SJCRH30 (cell line): ENCODE measurements around the gene VWA5B2. TPM values are rescaled to one million over a fixed set of nuclear protein-coding genes. Genes with fewer than 3 reads are reported as not detected.

ENCODE experiments used
- DNase-seq, 2 experiments: peaks; one replicate each; pipeline ENCODE4 v3.0.0-alpha.2; 2015 to 2020
- H3K27ac ChIP-seq: fragments of 250-450 bp; sonication (Bioruptor Pico); 2 replicates; pipeline ENCODE4 v1.5.1; 2020; ENCODE audit warnings: mild to moderate bottlenecking, moderate library complexity
- H3K27me3 ChIP-seq: fragments of 250-450 bp; sonication (Bioruptor Pico); 2 replicates; pipeline ENCODE4 v1.5.1; 2020; ENCODE audit warnings: mild to moderate bottlenecking, moderate library complexity
- H3K36me3 ChIP-seq: fragments of 250-450 bp; sonication (Bioruptor Pico); 2 replicates; pipeline ENCODE4 v1.5.1; 2020; ENCODE audit warnings: mild to moderate bottlenecking, moderate library complexity
- H3K4me1 ChIP-seq: fragments of 250-450 bp; sonication (Bioruptor Pico); 2 replicates; pipeline ENCODE4 v1.5.1; 2020; ENCODE audit warnings: mild to moderate bottlenecking, moderate library complexity
- H3K4me3 ChIP-seq: fragments of 250-450 bp; sonication (Bioruptor Pico); 2 replicates; pipeline ENCODE4 v1.5.1; 2020; ENCODE audit warnings: mild to moderate bottlenecking, moderate library complexity
- H3K9me3 ChIP-seq: fragments of 250-450 bp; sonication (Bioruptor Pico); replicated peaks from 2 replicates; pipeline ENCODE4 v1.5.1; 2020; ENCODE audit warnings: mild to moderate bottlenecking, moderate library complexity
- total RNA-seq: library from RNA; depleted of rRNA; stranded (reverse); fragments of >200 nt; shearing (Covaris generic); gene quantifications from 2 replicates; pipeline ENCODE4 v1.2.3, GENCODE V29; 2014

The VWA5B2 gene
- total RNA-seq, 1 experiment from 2014 or later = 1.0 TPM

- Histone ChIP-seq H3K36me3 (no peaks in the 10 kb centered on the region), H3K4me1 (no peaks in the 10 kb centered on the region), H3K4me3 (no peak overlapping the region), H3K27ac (no peak overlapping the region), H3K27me3 (no peaks in the 10 kb centered on the region), H3K9me3 (no peaks in the 10 kb centered on the region)
- DNase-seq = no peak
These were observed 28.6 kb upstream of the VWA5B2 start for GRCh38 chr3:184200825-184201224.

GRCh38 chr3:184203526-184203925 lies 25.9 kb upstream of the VWA5B2 start:
- H3K9me3 ChIP-seq = no peaks in the 10 kb centered on the region
- H3K4me1 ChIP-seq = no peaks in the 10 kb centered on the region
- DNase-seq = no peak
- H3K36me3 ChIP-seq = no peaks in the 10 kb centered on the region
- H3K4me3 ChIP-seq = no peak overlapping the region
- no peaks in the 10 kb centered on the region for H3K27me3 ChIP-seq
- H3K27ac ChIP-seq = no peak overlapping the region

GRCh38 chr3:184209146-184209923 lies 20.1 kb upstream of the VWA5B2 start:
- Histone ChIP-seq H3K27me3 (no peaks in the 10 kb centered on the region), H3K36me3 (no peaks in the 10 kb centered on the region), H3K9me3 (no peaks in the 10 kb centered on the region), H3K4me3 (no peak overlapping the region), H3K4me1 (no peaks in the 10 kb centered on the region), H3K27ac (no peak overlapping the region)
- no peak for DNase-seq

- no peak for DNase-seq
- H3K9me3 ChIP-seq = no peaks in the 10 kb centered on the region
- no peaks in the 10 kb centered on the region for H3K36me3 ChIP-seq
- H3K27ac ChIP-seq = no peak overlapping the region
- H3K27me3 ChIP-seq = no peaks in the 10 kb centered on the region
- H3K4me3 ChIP-seq = no peak overlapping the region
- no peaks in the 10 kb centered on the region for H3K4me1 ChIP-seq
These were observed 18.1 kb upstream of the VWA5B2 start for GRCh38 chr3:184211297-184211696.

GRCh38 chr3:184211718-184212117 lies 17.7 kb upstream of the VWA5B2 start:
- Histone ChIP-seq H3K27ac (no peak overlapping the region), H3K4me3 (no peak overlapping the region), H3K4me1 (no peaks in the 10 kb centered on the region), H3K9me3 (no peaks in the 10 kb centered on the region), H3K27me3 (no peaks in the 10 kb centered on the region), H3K36me3 (no peaks in the 10 kb centered on the region)
- DNase-seq = no peak

- Histone ChIP-seq H3K27me3 (no peaks in the 10 kb centered on the region), H3K9me3 (no peaks in the 10 kb centered on the region), H3K36me3 (no peaks in the 10 kb centered on the region), H3K27ac (no peak overlapping the region), H3K4me1 (no peaks in the 10 kb centered on the region), H3K4me3 (no peak overlapping the region)
- DNase-seq = peak in 1 of 2 experiments; percentile 29
These were observed 10.6 kb upstream of the VWA5B2 start for GRCh38 chr3:184218814-184219213.

- Histone ChIP-seq H3K4me3 (no peak overlapping the region), H3K4me1 (no peaks in the 10 kb centered on the region), H3K36me3 (no peaks in the 10 kb centered on the region), H3K27me3 (no peaks in the 10 kb centered on the region), H3K9me3 (no peaks in the 10 kb centered on the region), H3K27ac (no peak overlapping the region)
- DNase-seq = no peak
These were observed 6.9 kb upstream of the VWA5B2 start for GRCh38 chr3:184222521-184222920.

GRCh38 chr3:184223946-184224345 lies 5.4 kb upstream of the VWA5B2 start:
- no peak for DNase-seq
- H3K36me3 ChIP-seq = no peaks in the 10 kb centered on the region
- H3K4me1 ChIP-seq = no peaks in the 10 kb centered on the region
- no peak overlapping the region for H3K27ac ChIP-seq
- H3K27me3 ChIP-seq = 0 out of 2 replicates have a peak, but pooled peaks cover 4% of the 10 kb centered on the region
- no peaks in the 10 kb centered on the region for H3K9me3 ChIP-seq
- no peak overlapping the region for H3K4me3 ChIP-seq

GRCh38 chr3:184227481-184227935 lies 1.9 kb upstream of the VWA5B2 start:
- H3K4me1 ChIP-seq = peaks cover 3% of the 10 kb centered on the region; the same call in 1 of the 2 replicates
- H3K4me3 ChIP-seq = no peak overlapping the region
- 0 out of 2 replicates have a peak, but pooled peaks cover 4% of the 10 kb centered on the region for H3K27me3 ChIP-seq
- no peaks in the 10 kb centered on the region for H3K9me3 ChIP-seq
- H3K36me3 ChIP-seq = no peaks in the 10 kb centered on the region
- peak; percentile 40 to 70 for DNase-seq
- H3K27ac ChIP-seq = no peak overlapping the region

GRCh38 chr3:184228376-184229137 lies 828 bp upstream of the VWA5B2 start:
- Histone ChIP-seq H3K36me3 (no peaks in the 10 kb centered on the region), H3K9me3 (no peaks in the 10 kb centered on the region), H3K27ac (no peak overlapping the region), H3K27me3 (0 out of 2 replicates have a peak, but pooled peaks cover 4% of the 10 kb centered on the region), H3K4me1 (peaks cover 4% of the 10 kb centered on the region; the same call in 1 of the 2 replicates), H3K4me3 (no peak overlapping the region)
- no peak for DNase-seq

- Histone ChIP-seq H3K27ac (no peak overlapping the region), H3K36me3 (no peaks in the 10 kb centered on the region), H3K27me3 (0 out of 2 replicates have a peak, but pooled peaks cover 4% of the 10 kb centered on the region), H3K4me3 (peak overlapping the region; percentile 55), H3K4me1 (peaks cover 17% of the 10 kb centered on the region; the same call in 1 of the 2 replicates), H3K9me3 (no peaks in the 10 kb centered on the region)
- DNase-seq = peak in 1 of 2 experiments; percentile 25
These were observed 757 bp downstream of the VWA5B2 start for GRCh38 chr3:184230081-184230602.

GRCh38 chr3:184230603-184231528 lies 1.5 kb downstream of the VWA5B2 start:
- no peak overlapping the region for H3K4me3 ChIP-seq
- 0 out of 2 replicates have a peak, but pooled peaks cover 4% of the 10 kb centered on the region for H3K27me3 ChIP-seq
- H3K27ac ChIP-seq = no peak overlapping the region
- no peak for DNase-seq
- H3K36me3 ChIP-seq = no peaks in the 10 kb centered on the region
- H3K4me1 ChIP-seq = peaks cover 17% of the 10 kb centered on the region; the same call in 1 of the 2 replicates
- no peaks in the 10 kb centered on the region for H3K9me3 ChIP-seq

GRCh38 chr3:184231671-184232070 lies 2.3 kb downstream of the VWA5B2 start:
- DNase-seq = no peak
- no peak overlapping the region for H3K4me3 ChIP-seq
- no peaks in the 10 kb centered on the region for H3K9me3 ChIP-seq
- H3K27ac ChIP-seq = no peak overlapping the region
- H3K36me3 ChIP-seq = no peaks in the 10 kb centered on the region
- 0 out of 2 replicates have a peak, but pooled peaks cover 4% of the 10 kb centered on the region for H3K27me3 ChIP-seq
- H3K4me1 ChIP-seq = peaks cover 17% of the 10 kb centered on the region
